Measurements from ENCODE around the gene SLC9A8. TPM values are rescaled to one million over a fixed set of nuclear protein-coding genes. Genes with fewer than 3 reads are reported as not detected.

Gene SLC9A8
- total and polyA plus RNA-seq, 9 of the 15 experiments (the other 6 are each of a cell fraction or from before 2014, with no cell fraction given): 0.56 to 9.7 (median 5.0) TPM

- TF ChIP-seq, protein P1, sequence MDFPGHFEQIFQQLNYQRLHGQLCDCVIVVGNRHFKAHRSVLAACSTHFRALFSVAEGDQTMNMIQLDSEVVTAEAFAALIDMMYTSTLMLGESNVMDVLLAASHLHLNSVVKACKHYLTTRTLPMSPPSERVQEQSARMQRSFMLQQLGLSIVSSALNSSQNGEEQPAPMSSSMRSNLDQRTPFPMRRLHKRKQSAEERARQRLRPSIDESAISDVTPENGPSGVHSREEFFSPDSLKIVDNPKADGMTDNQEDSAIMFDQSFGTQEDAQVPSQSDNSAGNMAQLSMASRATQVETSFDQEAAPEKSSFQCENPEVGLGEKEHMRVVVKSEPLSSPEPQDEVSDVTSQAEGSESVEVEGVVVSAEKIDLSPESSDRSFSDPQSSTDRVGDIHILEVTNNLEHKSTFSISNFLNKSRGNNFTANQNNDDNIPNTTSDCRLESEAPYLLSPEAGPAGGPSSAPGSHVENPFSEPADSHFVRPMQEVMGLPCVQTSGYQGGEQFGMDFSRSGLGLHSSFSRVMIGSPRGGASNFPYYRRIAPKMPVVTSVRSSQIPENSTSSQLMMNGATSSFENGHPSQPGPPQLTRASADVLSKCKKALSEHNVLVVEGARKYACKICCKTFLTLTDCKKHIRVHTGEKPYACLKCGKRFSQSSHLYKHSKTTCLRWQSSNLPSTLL (IDR thresholded peaks at IDR 0.05): no peak
- no peak for TF ChIP-seq KHSRP (IDR thresholded peaks at IDR 0.05)
- no peak for TF ChIP-seq STAT5B (CRISPR knock-in tag; IDR thresholded peaks at IDR 0.05)
- TF ChIP-seq ZFP1 (CRISPR knock-in tag; IDR thresholded peaks at IDR 0.05): no peak
- TF ChIP-seq HDAC8 (tag; IDR thresholded peaks at IDR 0.05): no peak
- no peak for TF ChIP-seq ZNF561 (CRISPR knock-in tag; conservative IDR thresholded peaks at IDR 0.05)
These were observed 68.3 kb downstream of the SLC9A8 start (continued) for GRCh38 chr20:49880724-49881445.

- no peak overlapping the region for H3K4me3 ChIP-seq
- no peak for ATAC-seq
- H3K27me3 ChIP-seq (ENCODE audit: control insufficient read depth in 2 of 2, insufficient read depth in 2 of 2, low read length in 2 of 2): no peaks in the 10 kb centered on the region
- DNase-seq (ENCODE audit: extremely low read depth in 1 of 4, low spot score in 3 of 4): no peak
- POLR2A ChIA-PET: interaction anchor here (0.6 kb wide), 1 partner anchor 223 kb away, joined by 3 read pairs; no protein-coding TSS in a partner anchor
- 0 out of 2 replicates have a peak, but pooled peaks cover 4% of the 10 kb centered on the region for H4K20me1 ChIP-seq (replicated peaks; ENCODE audit: control insufficient read depth, insufficient read depth, low read length)
- no peak overlapping the region for H2AFZ ChIP-seq (ENCODE audit: low read depth, low read length)
- no TSS peak for BruUV-seq (replicated peaks)
- H3K4me2 ChIP-seq (ENCODE audit: insufficient read depth, low read length): no peak overlapping the region
- H3K27ac ChIP-seq (ENCODE audit: extremely low read depth, low read depth, low read length): no peak overlapping the region
- peaks cover under 1% of the 10 kb centered on the region for H3K9me1 ChIP-seq (ENCODE audit: control insufficient read depth, insufficient read depth, low read length)
- no peaks in the 10 kb centered on the region for H3K9me3 ChIP-seq (replicated peaks; ENCODE audit: control insufficient read depth, insufficient read depth, low read depth, low read length)
- no peaks in the 10 kb centered on the region for H3K79me2 ChIP-seq (ENCODE audit: control insufficient read depth, insufficient read depth, low read length)
- FAIRE-seq: no peak
- in situ Hi-C loops (cut with MboI): loop anchor here (25.0 kb wide), 1 partner anchor 545 kb away; no protein-coding TSS in a partner anchor
- intact Hi-C loops (cut with micrococcal nuclease): no loop called here
- WGBS (ENCODE audit: insufficient coverage, low coverage, missing lambda C conversion rate): 87% methylated on average over 25 of the region's 29 CpGs
- CTCF ChIA-PET (ENCODE audit: low intra/inter-chr PET ratio): no interaction called here
- no peak overlapping the region for H3K9ac ChIP-seq (ENCODE audit: insufficient read depth in 1 of 2, low read depth in 2 of 2, low read length in 2 of 2)
- peaks cover 0 to 8% of the 10 kb centered on the region in 2 experiments; a peak in 2 of 5 replicates for H3K4me1 ChIP-seq (replicated peaks in 1 of 2; ENCODE audit: control insufficient read depth in 2 of 2, insufficient read depth in 2 of 2, low read length in 2 of 2)
- peaks cover 50% of the 10 kb centered on the region; the same call in 2 of the 3 replicates for H3K36me3 ChIP-seq (ENCODE audit: control insufficient read depth, insufficient read depth, low read length)
- TF ChIP-seq POLR2G (IDR thresholded peaks at IDR 0.05; ENCODE audit: low read depth, low read length) (peak; percentile 18; the same call in 1 of the 2 replicates), PKNOX1 (IDR thresholded peaks at IDR 0.05) (no peak)
These were observed 69.7 kb downstream of the SLC9A8 start for GRCh38 chr20:49882171-49882970.

Data from K562 (cell line).